HepG2 (cell line): ENCODE measurements around the gene CFI. TPM values are rescaled to one million over a fixed set of nuclear protein-coding genes. Genes with fewer than 3 reads are reported as not detected.

Source experiments
- ATF4 ChIP-seq, 2 experiments: fragments of 450-650 bp in 1 of 2; sonication (generic) in 1 of 2; formaldehyde crosslinking; IDR thresholded peaks; 2 replicates each; pipeline versions ENCODE4 v1.5.0 to v1.8.0; 2020 to 2022; ENCODE audit warnings: mild to moderate bottlenecking in 1 of 2, missing genetic modification reagents in 1 of 2
- CHD4 ChIP-seq: fragments of 200-600 bp; sonication (generic); IDR thresholded peaks from 2 replicates; pipeline ENCODE4 v1.7.0; 2017; ENCODE audit warnings: mild to moderate bottlenecking, low read length, borderline replicate concordance
- EED ChIP-seq: sonication (generic); formaldehyde crosslinking; IDR thresholded peaks from 2 replicates; pipeline ENCODE4 v1.5.0; 2020; ENCODE audit warnings: mild to moderate bottlenecking, missing genetic modification reagents
- FLYWCH1 ChIP-seq: sonication (generic); formaldehyde crosslinking; IDR thresholded peaks from 2 replicates; pipeline ENCODE4 v1.8.1; 2023; ENCODE audit warnings: mild to moderate bottlenecking, missing genetic modification reagents
- KLF6 ChIP-seq: IDR thresholded peaks from 2 replicates; pipeline ENCODE4 v1.8.0; 2016; ENCODE audit warnings: missing biosample characterization, missing genetic modification reagents
- MLXIP ChIP-seq: sonication (generic); formaldehyde crosslinking; IDR thresholded peaks from 2 replicates; pipeline ENCODE4 v1.9.0; 2021; ENCODE audit warnings: missing genetic modification reagents, borderline replicate concordance
- NR2F6 ChIP-seq, 2 experiments: IDR thresholded peaks; 2 replicates each; pipeline ENCODE4 v1.6.1; 2016; ENCODE audit warnings: antibody characterized with exemption in 1 of 2, mild to moderate bottlenecking in 1 of 2
- RAD21 ChIP-seq: fragments of 450-650 bp; formaldehyde crosslinking; IDR thresholded peaks from 2 replicates; pipeline ENCODE4 v1.5.0; 2020; ENCODE audit warnings: mild to moderate bottlenecking
- REXO4 ChIP-seq: sonication (generic); formaldehyde crosslinking; IDR thresholded peaks from 2 replicates; pipeline ENCODE4 v1.8.0; 2022; ENCODE audit warnings: missing genetic modification reagents, mild to moderate bottlenecking, borderline replicate concordance
- SKI ChIP-seq: fragments of 450-650 bp; IDR thresholded peaks from one replicate; pipeline ENCODE4 v1.6.1; 2018; ENCODE audit warnings: mild to moderate bottlenecking; ENCODE audit not compliant: partially characterized antibody
- TEAD3 ChIP-seq: optimal IDR thresholded peaks from 2 replicates; pipeline ENCODE3; 2016; ENCODE audit warnings: borderline replicate concordance
- THAP9 ChIP-seq: sonication (generic); formaldehyde crosslinking; IDR thresholded peaks from 2 replicates; pipeline ENCODE4; 2020; ENCODE audit warnings: missing genetic modification reagents, mild to moderate bottlenecking, borderline replicate concordance
- ZBTB34 ChIP-seq: sonication (generic); formaldehyde crosslinking; IDR thresholded peaks from 2 replicates; pipeline ENCODE4 v1.8.0; 2022; ENCODE audit warnings: mild to moderate bottlenecking, missing genetic modification reagents
- ZBTB7A ChIP-seq: sonication (generic); formaldehyde crosslinking; IDR thresholded peaks from 2 replicates; pipeline ENCODE4 v1.8.0; 2022; ENCODE audit warnings: mild to moderate bottlenecking, missing genetic modification reagents
- ZMYM4 ChIP-seq: sonication (generic); formaldehyde crosslinking; IDR thresholded peaks from 2 replicates; pipeline ENCODE4 v1.8.1; 2023; ENCODE audit warnings: mild to moderate bottlenecking, missing genetic modification reagents
- ZNF124 ChIP-seq: sonication (generic); formaldehyde crosslinking; IDR thresholded peaks from 2 replicates; pipeline ENCODE4 v1.4.0; 2020; ENCODE audit warnings: missing genetic modification reagents
- ZNF503 ChIP-seq: sonication (generic); formaldehyde crosslinking; IDR thresholded peaks from 2 replicates; pipeline ENCODE4 v1.4.0; 2020; ENCODE audit warnings: missing genetic modification reagents
- ZNF556 ChIP-seq: sonication (generic); formaldehyde crosslinking; IDR thresholded peaks from 2 replicates; pipeline ENCODE4 v1.4.0; 2020; ENCODE audit warnings: mild to moderate bottlenecking, missing genetic modification reagents, borderline replicate concordance
- polyA plus RNA-seq, 8 experiments: library from polyadenylated mRNA; depleted of rRNA in 3 of 8; stranded (reverse) in 7 of 8; unstranded in 1 of 8; fragments of >200 nt; fragmentation: Illumina TruSeq in 4 of 8; extraction: Trizol in 4 of 8; gene quantifications; 2 replicates each; pipeline versions ENCODE4 v1.2.1 to v1.2.3, GENCODE V29; 2011 to 2016; ENCODE audit warnings: low read depth in 4 of 8, missing spikeins in 1 of 8, mixed read lengths in 1 of 8; ENCODE audit not compliant: insufficient read depth in 1 of 8
- total RNA-seq, 5 experiments: library from RNA; depleted of rRNA; stranded (reverse); fragments of >200 nt; fragmentation: Illumina TruSeq; extraction: Trizol; gene quantifications; 2 replicates each; pipeline ENCODE4 v1.2.3, GENCODE V29; 2016; ENCODE audit warnings: low read depth in 1 of 5

CFI gene
- total and polyA plus RNA-seq, 2 of the 13 experiments (the other 11 are each of a cell fraction or from before 2014, with no cell fraction given) = 284 to 337 TPM

GRCh38 chr4:109729718-109730618 lies 71.8 kb downstream of the CFI start, which contains the start of gene PLA2G12A (continued):
- TF ChIP-seq THAP9 (0 out of 2 replicates have a peak, but pooled peaks have one; percentile 18), REXO4 (CRISPR knock-in tag) (peak; percentile 76; the same call in 1 of the 2 replicates), KLF6 (CRISPR knock-in tag) (peak; percentile 75), NR2F6 (IDR thresholded peaks at IDR 0.05) (no peak), NR2F6 (CRISPR knock-in tag; IDR thresholded peaks at IDR 0.05) (no peak), ZMYM4 (CRISPR knock-in tag) (peak; percentile 53), ZNF556 (CRISPR knock-in tag) (no peak), RAD21 (peak; percentile 46; the same call in 1 of the 2 replicates), SKI (no peak), EED (peak; percentile 40; the same call in 1 of the 2 replicates), ZBTB34 (CRISPR knock-in tag) (peak; percentile 16; the same call in 1 of the 2 replicates), ZNF503 (CRISPR knock-in tag) (no peak), ZNF124 (CRISPR knock-in tag) (peak; percentile 52; the same call in 1 of the 2 replicates), ATF4 (CRISPR knock-in tag; IDR thresholded peaks at IDR 0.05) (peak in 1 of 2 experiments; percentile 21; a peak in 1 of 4 replicates), MLXIP (CRISPR knock-in tag) (no peak), ZBTB7A (peak; percentile 14; the same call in 1 of the 2 replicates), FLYWCH1 (CRISPR knock-in tag) (no peak), CHD4 (no peak), TEAD3 (peak; percentile 35)
